Measurements from ENCODE around the gene MED29.

Gene MED29

DNA sequence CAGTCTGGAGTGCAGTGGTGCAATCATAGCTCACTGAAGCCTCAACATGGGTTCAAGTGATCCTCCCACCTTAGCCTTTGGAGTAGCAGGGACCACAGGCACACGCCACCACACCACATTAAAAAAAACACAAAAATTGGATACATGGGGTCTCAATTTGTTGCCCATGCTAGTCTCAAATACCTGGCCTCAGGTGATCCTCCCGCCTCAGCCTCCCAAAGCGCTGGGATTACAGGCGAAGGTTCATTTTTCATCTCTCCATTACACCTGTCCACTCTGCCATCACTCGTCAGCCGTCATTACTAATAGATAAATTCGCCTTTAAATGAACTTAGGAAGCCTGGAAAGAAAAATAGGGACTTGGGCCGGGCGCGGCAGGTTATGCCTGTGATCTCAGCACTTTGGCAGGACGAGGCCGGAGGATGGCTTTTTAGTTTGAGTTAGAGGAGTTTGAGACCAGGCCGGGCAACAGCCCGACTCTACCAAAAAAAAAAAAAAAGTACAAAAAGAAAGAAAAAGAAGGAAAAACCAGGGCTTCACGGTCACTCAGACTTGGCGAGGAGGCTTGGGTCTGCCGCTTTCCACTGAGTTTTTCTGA is 53.5 kb downstream of the MED29 start:
- TF ChIP-seq CTCF (IDR thresholded peaks at IDR 0.05), result no peak
- Histone ChIP-seq H3K36me3 (peaks cover 15% of the 10 kb centered on the region), H3K4me1 (ENCODE audit: control insufficient read depth in 1 of 2, insufficient read depth in 1 of 2, low read depth in 1 of 2, low read length in 1 of 2) (peaks cover 21 to 30% of the 10 kb centered on the region in 2 experiments), H3K27ac (peak overlapping the region; percentile 94), H3K4me3 (ENCODE audit: low read depth in 1 of 2, low read length in 1 of 2) (peak overlapping the region; percentile 90 to 93), H3K9me3 (no peaks in the 10 kb centered on the region), H3K27me3 (peaks cover 14% of the 10 kb centered on the region)

- H3K27me3 ChIP-seq, result peaks cover 14% of the 10 kb centered on the region
- peaks cover 21 to 30% of the 10 kb centered on the region in 2 experiments for H3K4me1 ChIP-seq (ENCODE audit: control insufficient read depth in 1 of 2, insufficient read depth in 1 of 2, low read depth in 1 of 2, low read length in 1 of 2)
- H3K9me3 ChIP-seq, result no peaks in the 10 kb centered on the region
- peak within 1 kb of the TSS; percentile 94 for H3K27ac ChIP-seq
- TF ChIP-seq CTCF (IDR thresholded peaks at IDR 0.05), result peak; percentile 41
- H3K36me3 ChIP-seq, result peaks cover 15% of the 10 kb centered on the region
- H3K4me3 ChIP-seq (ENCODE audit: low read depth in 1 of 2, low read length in 1 of 2), result peak within 1 kb of the TSS; percentile 90 to 93
Observed at GRCh38 chr19:39445196-39446111, 54.3 kb downstream of the MED29 start, which contains the start of gene SUPT5H. TSS of gene SUPT5H (plus strand) at chr19:39445582. CDS start at chr19:39445891, 309 bp downstream.

- peaks cover 15% of the 10 kb centered on the region for H3K36me3 ChIP-seq
- no peak for TF ChIP-seq CTCF (IDR thresholded peaks at IDR 0.05)
- peaks cover 21 to 30% of the 10 kb centered on the region in 2 experiments for H3K4me1 ChIP-seq (ENCODE audit: control insufficient read depth in 1 of 2, insufficient read depth in 1 of 2, low read depth in 1 of 2, low read length in 1 of 2)
- H3K9me3 ChIP-seq, result no peaks in the 10 kb centered on the region
- H3K27ac ChIP-seq, result peak overlapping the region; percentile 94
- peak overlapping the region; percentile 90 to 93 for H3K4me3 ChIP-seq (ENCODE audit: low read depth in 1 of 2, low read length in 1 of 2)
- H3K27me3 ChIP-seq, result peaks cover 8% of the 10 kb centered on the region
Observed at GRCh38 chr19:39446365-39447084, 55.3 kb downstream of the MED29 start.

DNA sequence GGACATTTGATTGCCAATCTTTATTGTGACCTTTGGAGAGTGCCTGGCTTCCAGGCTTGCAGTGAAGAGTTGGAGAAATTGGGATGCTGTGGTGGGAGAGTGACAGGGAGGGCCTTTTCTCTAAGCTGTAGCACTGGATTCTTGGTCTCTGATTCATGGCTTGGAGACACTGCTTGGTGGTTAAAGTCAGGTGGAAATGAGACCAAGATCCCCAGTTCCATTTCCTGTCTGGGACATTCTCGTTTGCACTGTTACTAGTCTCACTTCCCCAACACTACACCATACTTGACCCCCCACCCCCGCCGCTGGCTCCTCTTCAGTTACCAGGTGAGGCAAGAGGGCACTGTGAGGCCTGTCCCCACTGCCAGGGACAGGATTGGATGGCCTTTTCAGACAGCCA is 57.1 kb downstream of the MED29 start:
- Histone ChIP-seq H3K27ac (no peak overlapping the region), H3K4me1 (ENCODE audit: control insufficient read depth in 1 of 2, insufficient read depth in 1 of 2, low read depth in 1 of 2, low read length in 1 of 2) (peaks cover 21 to 30% of the 10 kb centered on the region in 2 experiments), H3K36me3 (peaks cover 18% of the 10 kb centered on the region), H3K4me3 (ENCODE audit: low read depth in 1 of 2, low read length in 1 of 2) (no peak overlapping the region), H3K27me3 (no peaks in the 10 kb centered on the region), H3K9me3 (no peaks in the 10 kb centered on the region)
- TF ChIP-seq CTCF (IDR thresholded peaks at IDR 0.05), result no peak

GRCh38 chr19:39449116-39449797 is 58.1 kb downstream of the MED29 start:
- Histone ChIP-seq H3K36me3 (peaks cover 28% of the 10 kb centered on the region), H3K9me3 (no peaks in the 10 kb centered on the region), H3K4me1 (ENCODE audit: control insufficient read depth in 1 of 2, insufficient read depth in 1 of 2, low read depth in 1 of 2, low read length in 1 of 2) (peaks cover 20 to 29% of the 10 kb centered on the region in 2 experiments), H3K4me3 (ENCODE audit: low read depth in 1 of 2, low read length in 1 of 2) (no peak overlapping the region), H3K27me3 (no peaks in the 10 kb centered on the region), H3K27ac (no peak overlapping the region)
- TF ChIP-seq CTCF (IDR thresholded peaks at IDR 0.05), result no peak

Data from neutrophil (primary cell).